Heart left ventricle (tissue), 16 donors: ENCODE measurements around the gene SYTL2. TPM values are rescaled to one million over a fixed set of nuclear protein-coding genes. Genes with fewer than 3 reads are reported as not detected.

Experiments
- ATAC-seq, 4 donors: fragments of 200-7000 bp; cut with Tn5 transposase; one replicate each; pipeline ENCODE4 v1.9.1; 2020 to 2022; ENCODE audit warnings: moderate library complexity in 4 of 4, mild to moderate bottlenecking in 3 of 4, moderate number of reproducible peaks in 1 of 4
- DNase-seq, 5 donors: peaks; one replicate each; pipeline ENCODE4 v3.0.0-alpha.2; 2020
- H3K27ac ChIP-seq, 12 donors: fragments of 200-600 bp; sonication (generic) in 4 of 12; one replicate each; pipeline versions ENCODE4 v1.5.0 to v1.8.0; 2016 to 2022; ENCODE audit warnings: mild to moderate bottlenecking in 2 of 12
- H3K27me3 ChIP-seq, 9 donors: fragments of 200-600 bp; sonication (generic) in 2 of 9; one replicate each; pipeline versions ENCODE4 v1.5.1 to v1.8.0; 2016 to 2022; ENCODE audit warnings: mild to moderate bottlenecking in 3 of 9
- H3K36me3 ChIP-seq, 9 donors: fragments of 200-600 bp; sonication (generic) in 2 of 9; one replicate each; pipeline versions ENCODE4 v1.5.0 to v1.8.0; 2018 to 2022; ENCODE audit warnings: mild to moderate bottlenecking in 2 of 9
- H3K4me1 ChIP-seq, 12 donors: fragments of 200-600 bp; sonication (generic) in 4 of 12; one replicate each; pipeline versions ENCODE4 v1.5.0 to v1.8.0; 2016 to 2022; ENCODE audit warnings: mild to moderate bottlenecking in 3 of 12
- H3K4me3 ChIP-seq, 12 donors: fragments of 200-600 bp; sonication (generic) in 4 of 12; one replicate each; pipeline versions ENCODE4 v1.5.0 to v1.8.0; 2017 to 2022; ENCODE audit warnings: mild to moderate bottlenecking in 9 of 12, moderate library complexity in 4 of 12
- H3K9me3 ChIP-seq, 12 donors: fragments of 200-600 bp; sonication (generic) in 4 of 12; one replicate each; pipeline versions ENCODE4 v1.5.0 to v1.8.0; 2016 to 2022; ENCODE audit warnings: mild to moderate bottlenecking in 1 of 12
- CTCF ChIP-seq, 12 donors: fragments of 200-600 bp; sonication (generic) in 4 of 12; IDR thresholded peaks; one replicate each; pipeline versions ENCODE4 v1.5.0 to v1.8.0; 2018 to 2022; ENCODE audit warnings: antibody characterized with exemption in 12 of 12, mild to moderate bottlenecking in 5 of 12
- POLR2A ChIP-seq, 2 donors: fragments of 450-650 bp; IDR thresholded peaks; one replicate each; pipeline ENCODE4 v1.6.1; 2017; ENCODE audit warnings: antibody characterized with exemption in 2 of 2, mild to moderate bottlenecking in 2 of 2, moderate library complexity in 2 of 2
- WGBS, 4 donors: extraction: QIAGEN DNeasy Blood & Tissue Kit in 2 of 4; methylation state at CpG; one replicate each; pipeline versions ENCODE4 v1.1.5 to v1.1.7; 2013 to 2018; 5-methylcytosine and 5-hydroxymethylcytosine counted together
- intact Hi-C, 10 donors: fragments of 100-400 bp; cut with DNase I; formaldehyde crosslinking; loops; one replicate each; pipeline versions ENCODE4 v1.11.1 to v1.14.2; 2022
- polyA plus RNA-seq, 2 donors: library from polyadenylated mRNA; stranded (reverse); fragments of 200-250 nt; gene quantifications; one replicate each; pipeline ENCODE4 v1.2.3, GENCODE V29; 2013
- total RNA-seq, 9 donors: library from RNA; depleted of rRNA in 2 of 9; stranded (reverse); fragments of >200 nt in 2 of 9; fragmentation: NEBNext Ultra II Directional in 3 of 9; extraction: Animal tissue kit (Norgen Biotek cat#: 25700) in 3 of 9; gene quantifications; one replicate each; pipeline versions ENCODE4 v1.1.0 to v1.2.4, GENCODE V29; 2016 to 2023
- donor health status: ischemic (EF 13 %, LVEDD 7.1; RV severe dilation, severe dysfunction).
- donor health status: healthy with polysubstance abuse.
- donor health status: DM: no; HTN: yes; CAD: no.
- donor health status: DM: no; HTN: no; CAD: no.
- donor health status: ischemic (EF 25% LVEDD 6.9; RV normal size, moderate dysfunction).
- donor health status: ischemic (EF 25% LVEDD 5.7; RV mildly dilated, moderate dysfunction).
- donor health status: healthy.
- donor health status: DM: yes; HTN: yes; CAD: no.
- donor health status: ischemic (EF 35%, LVEDD 5.7; RV mildly dilated, moderate dysfunction).
- donor health status: nonischemic (EF 11% LVEDD 7.7; RV severe dilation, severe dysfunction).
- donor health status: DM: yes; HTN: yes; CAD: no.
- donor health status: PGD.
- donor health status: ischemic (EF 29% LVEDD 5.4; RV normal size, mild dysfunction).
- donor health status: nonischemic (EF 23%, LVEDD 6.1; RV moderate dilation, normal function).

The SYTL2 gene
- total and polyA plus RNA-seq, 11 donors, result 2.2 to 9.5 (median 4.9) TPM

GRCh38 chr11:85651118-85651517 lies 159.8 kb downstream of the SYTL2 start:
- Histone ChIP-seq H3K36me3 (peaks cover 0 to 54% (median 32%) of the 10 kb centered on the region in 9 donors), H3K4me1 (peaks cover 0 to 31% (median 21%) of the 10 kb centered on the region in 12 donors), H3K9me3 (no peaks in the 10 kb centered on the region), H3K4me3 (no peak overlapping the region), H3K27me3 (no peaks in the 10 kb centered on the region), H3K27ac (no peak overlapping the region)
- ATAC-seq (no peak), DNase-seq (no peak)
- WGBS, 4 donors, result 63 to 79% (median 70%) methylated on average over 1 of the region's 1 CpG
- intact Hi-C loops, result no loop called here
- no peak for TF ChIP-seq POLR2A (IDR thresholded peaks at IDR 0.05)
- no peak for TF ChIP-seq CTCF (IDR thresholded peaks at IDR 0.05)

GRCh38 chr11:85647604-85648299 lies 163.2 kb downstream of the SYTL2 start, which contains the start of gene TMEM126A:
TSS of gene TMEM126A (plus strand) at chr11:85647967. CDS start at chr11:85650256, 2,289 bp downstream.
- H3K4me3 ChIP-seq, result peak within 1 kb of the TSS; percentile 54 to 90 (median 71)
- WGBS, 4 donors, result 0% methylated on average over 26 to 33 of the region's 33 CpGs
- intact Hi-C loops, result loop anchor here in 3 of 10 donors (1.0 to 2.0 kb wide), 3 partner anchors 15 to 19 kb away; partner anchors contain the start of gene TMEM126B (in 2 of the 3)

GRCh38 chr11:85647078-85647477 lies 163.9 kb downstream of the SYTL2 start:
- peak overlapping the region in 11 of 12 donors; percentile 69 to 89 (median 85) for H3K27ac ChIP-seq
- no peaks in the 10 kb centered on the region for H3K27me3 ChIP-seq
- peaks cover 0 to 29% (median 18%) of the 10 kb centered on the region in 12 donors for H3K4me1 ChIP-seq
- H3K36me3 ChIP-seq, result peaks cover 0 to 15% (median 5%) of the 10 kb centered on the region in 9 donors
- no peak for ATAC-seq
- TF ChIP-seq CTCF (IDR thresholded peaks at IDR 0.05) (no peak), POLR2A (IDR thresholded peaks at IDR 0.05) (no peak)
- intact Hi-C loops, result loop anchor here in 2 of 10 donors (1.0 to 2.0 kb wide), 2 partner anchors 18 to 19 kb away; partner anchors contain the start of gene TMEM126B (in 2 of the 2)
- no peak for DNase-seq
- peak overlapping the region; percentile 54 to 90 (median 71) for H3K4me3 ChIP-seq
- WGBS, 4 donors, result 30 to 43% (median 34%) methylated on average over 2 of the region's 2 CpGs
- H3K9me3 ChIP-seq, result no peaks in the 10 kb centered on the region

More at GRCh38 chr11:85647604-85648299, 163.2 kb downstream of the SYTL2 start, which contains the start of gene TMEM126A:
- Histone ChIP-seq H3K4me1 (peaks cover 0 to 26% (median 18%) of the 10 kb centered on the region in 12 donors), H3K9me3 (no peaks in the 10 kb centered on the region), H3K36me3 (peaks cover 0 to 21% (median 5%) of the 10 kb centered on the region in 9 donors), H3K27ac (peak within 1 kb of the TSS in 11 of 12 donors; percentile 69 to 89 (median 85)), H3K27me3 (no peaks in the 10 kb centered on the region)
- ATAC-seq (peak; percentile 97 to 99 (median 98)), DNase-seq (peak; percentile 89 to 94 (median 92))
- no peak for TF ChIP-seq CTCF (IDR thresholded peaks at IDR 0.05)
- TF ChIP-seq POLR2A (IDR thresholded peaks at IDR 0.05), result peak; percentile 14 to 67

Other genes starting within 250 kb of the SYTL2 start
- gene DLG2, start 183.8 kb downstream of the SYTL2 start, total RNA-seq, result 10 to 100 TPM in 3 of 9 donors, 1 to 10 TPM in 6; 2.4 to 13.9 (median 9.0) TPM
- 1 to 10 TPM; 2.5 TPM for gene DLG2, start 183.8 kb downstream of the SYTL2 start, polyA plus RNA-seq
- gene TMEM126B, start 182.5 kb downstream of the SYTL2 start, total RNA-seq, result 10 to 100 TPM; 42.7 to 58.4 (median 52.1) TPM
- gene TMEM126B, start 182.5 kb downstream of the SYTL2 start, polyA plus RNA-seq, result 100 to 1,000 TPM in 1 of 2 donors, 10 to 100 TPM in 1; 71.6 to 129 TPM
- gene TMEM126A, start 163.2 kb downstream of the SYTL2 start, total RNA-seq, result 10 to 100 TPM; 36.3 to 77.9 (median 63.6) TPM
- gene TMEM126A, start 163.2 kb downstream of the SYTL2 start, polyA plus RNA-seq, result 100 to 1,000 TPM in 1 of 2 donors, 10 to 100 TPM in 1; 90.2 to 209 TPM
- gene CREBZF, start 146.0 kb downstream of the SYTL2 start, total RNA-seq, result 10 to 100 TPM; 11.8 to 17.8 (median 12.9) TPM
- 10 to 100 TPM; 11.5 to 12.8 TPM for gene CREBZF, start 146.0 kb downstream of the SYTL2 start, polyA plus RNA-seq
- gene CCDC89, start 124.9 kb downstream of the SYTL2 start, total RNA-seq, result 1 to 10 TPM in 2 of 9 donors, under 1 TPM in 6, not detected in 1; 0.28 to 1.5 (median 0.58) TPM
- under 1 TPM; 0.11 to 0.73 TPM for gene CCDC89, start 124.9 kb downstream of the SYTL2 start, polyA plus RNA-seq
- not detected for gene CCDC83, start 44.2 kb upstream of the SYTL2 start, total RNA-seq
- not detected for gene CCDC83, start 44.2 kb upstream of the SYTL2 start, polyA plus RNA-seq